HuH-7.5 (cell line): Measurements from ENCODE around the gene SMARCB1.

ENCODE experiments used
- DNase-seq: peaks from one replicate; pipeline ENCODE4 v3.0.0; 2011; ENCODE audit warnings: low spot score

SMARCB1 gene

GRCh38 chr22:23803001-23803819, 16.4 kb downstream of the SMARCB1 start:
- DNase-seq: no peak

GRCh38 chr22:23804781-23805291, 18.1 kb downstream of the SMARCB1 start:
- DNase-seq: no peak

GRCh38 chr22:23806837-23807236, 20.1 kb downstream of the SMARCB1 start:
- no peak for DNase-seq

- no peak for DNase-seq
These were observed 25.6 kb downstream of the SMARCB1 start for GRCh38 chr22:23812378-23812777.

- no peak for DNase-seq
These were observed 28.9 kb downstream of the SMARCB1 start for GRCh38 chr22:23815541-23816155.

GRCh38 chr22:23816156-23816976, 29.6 kb downstream of the SMARCB1 start:
- no peak for DNase-seq

- DNase-seq: no peak
These were observed 30.4 kb downstream of the SMARCB1 start for GRCh38 chr22:23817146-23817545.

GRCh38 chr22:23818541-23818940, 31.8 kb downstream of the SMARCB1 start:
- no peak for DNase-seq

- no peak for DNase-seq
These were observed 34.0 kb downstream of the SMARCB1 start for GRCh38 chr22:23820748-23821211.

GRCh38 chr22:23822101-23822671, 35.4 kb downstream of the SMARCB1 start:
- DNase-seq: no peak

- no peak for DNase-seq
These were observed 36.6 kb downstream of the SMARCB1 start for GRCh38 chr22:23823331-23823791.

GRCh38 chr22:23824476-23825245, 37.9 kb downstream of the SMARCB1 start:
- no peak for DNase-seq

- no peak for DNase-seq
These were observed 38.6 kb downstream of the SMARCB1 start for GRCh38 chr22:23825246-23825905.

GRCh38 chr22:23826510-23827350, 40.0 kb downstream of the SMARCB1 start:
- DNase-seq: no peak

GRCh38 chr22:23827351-23827995, 40.7 kb downstream of the SMARCB1 start:
- no peak for DNase-seq

GRCh38 chr22:23828800-23829680, 42.3 kb downstream of the SMARCB1 start:
- DNase-seq: no peak

GRCh38 chr22:23829845-23830372, 43.1 kb downstream of the SMARCB1 start:
- no peak for DNase-seq

GRCh38 chr22:23831261-23831660, 44.5 kb downstream of the SMARCB1 start:
- no peak for DNase-seq
